B cell (primary cell): ENCODE data around the gene LPCAT1. TPM values are rescaled to one million over a fixed set of nuclear protein-coding genes. Genes with fewer than 3 reads are reported as not detected.
"Not testable (repeated sequence)": the region's sequence is repeated elsewhere in the genome, so short reads cannot be mapped to it uniquely, and the experiment has no call there.

Experiments used
- ATAC-seq: fragments of 200-7000 bp; cut with Tn5 transposase; one replicate; pipeline ENCODE4 v1.10.0; 2021; ENCODE audit warnings: low read depth, mild to moderate bottlenecking, moderate number of reproducible peaks, moderate library complexity
- CTCF ChIA-PET: fragments of 350-600 bp; sonication (Branson Sonifier 250); formaldehyde crosslinking; loops from one replicate; lab custom pipeline; 2021; ENCODE audit warnings: antibody characterized with exemption, inconsistent platforms; lab: Charles Lee
- POLR2A ChIA-PET: fragments of 350-600 bp; sonication (Branson Sonifier 250); formaldehyde crosslinking; loops from one replicate; lab custom pipeline; 2021; ENCODE audit warnings: antibody characterized with exemption; lab: Charles Lee
- DNase-seq: peaks from one replicate; pipeline ENCODE4 v3.0.0; 2013
- H2AFZ ChIP-seq: 2 replicates; pipeline ENCODE4 v1.6.1; 2012; ENCODE audit warnings: mild to moderate bottlenecking, low read depth, low read length; ENCODE audit not compliant: insufficient read depth, poor library complexity, severe bottlenecking
- H3K27ac ChIP-seq, 2 donors: 1 replicate in 1 of 2; 2 replicates in 1 of 2; pipeline ENCODE4 v1.5.1; 2012 to 2013; ENCODE audit warnings: low read length in 2 of 2, mild to moderate bottlenecking in 2 of 2, moderate library complexity in 1 of 2
- H3K27me3 ChIP-seq, 4 experiments: fragments of 200-600 bp in 1 of 4; sonication (generic) in 1 of 4; replicated peaks in 1 of 4; 1 replicate in 2 of 4; 2 replicates in 2 of 4; pipeline versions ENCODE4 v1.6.1 to v1.7.0; 2013 to 2016; ENCODE audit warnings: low read length in 3 of 4, mild to moderate bottlenecking in 2 of 4, mixed read lengths in 1 of 4, moderate library complexity in 1 of 4; ENCODE audit not compliant: insufficient read depth in 4 of 4, control insufficient read depth in 3 of 4; ENCODE audit errors: control extremely low read depth in 1 of 4
- H3K36me3 ChIP-seq, 2 experiments: replicated peaks in 1 of 2; 1 replicate in 1 of 2; 2 replicates in 1 of 2; pipeline versions ENCODE4 v1.6.1 to v1.7.1; 2013; ENCODE audit warnings: low read length in 1 of 2; ENCODE audit not compliant: insufficient read depth in 2 of 2, control insufficient read depth in 1 of 2; ENCODE audit errors: control extremely low read depth in 1 of 2, extremely low read depth in 1 of 2
- H3K4me1 ChIP-seq, 2 donors: fragments of 200-600 bp in 1 of 2; sonication (generic) in 1 of 2; 1 replicate in 1 of 2; 2 replicates in 1 of 2; pipeline versions ENCODE4 v1.5.1 to v1.6.1; 2013 to 2017; ENCODE audit warnings: low read length in 2 of 2; ENCODE audit not compliant: control insufficient read depth in 2 of 2, insufficient read depth in 2 of 2
- H3K4me2 ChIP-seq: replicated peaks from 2 replicates; pipeline ENCODE3; 2012; ENCODE audit warnings: mild to moderate bottlenecking, low read depth, low read length; ENCODE audit not compliant: poor library complexity, severe bottlenecking
- H3K4me3 ChIP-seq, 5 experiments: fragments of 200-600 bp in 1 of 5; sonication (generic) in 1 of 5; 1 replicate in 3 of 5; 2 replicates in 2 of 5; pipeline versions ENCODE4 v1.5.1 to v1.7.0; 2011 to 2016; ENCODE audit warnings: low read length in 4 of 5, mild to moderate bottlenecking in 4 of 5, low read depth in 2 of 5, control low read depth in 1 of 5, moderate library complexity in 1 of 5; ENCODE audit not compliant: insufficient read depth in 1 of 5; ENCODE audit errors: control extremely low read depth in 1 of 5, extremely low read depth in 1 of 5
- H3K79me2 ChIP-seq: fragments of 200-600 bp; sonication (generic); one replicate; pipeline ENCODE4 v1.6.0; 2016; ENCODE audit warnings: low read length; ENCODE audit not compliant: control insufficient read depth, insufficient read depth
- H3K9ac ChIP-seq: fragments of 200-600 bp; sonication (generic); 2 replicates; pipeline ENCODE4 v1.6.1; 2017; ENCODE audit warnings: mild to moderate bottlenecking, low read length, moderate library complexity
- H3K9me3 ChIP-seq, 3 donors: one replicate each; pipeline versions ENCODE4 v1.6.1 to v1.7.1; 2013; ENCODE audit warnings: low read length in 2 of 3; ENCODE audit not compliant: control insufficient read depth in 2 of 3, insufficient read depth in 1 of 3; ENCODE audit errors: control extremely low read depth in 1 of 3
- H4K20me1 ChIP-seq: 2 replicates; pipeline ENCODE4 v1.6.0; 2012; ENCODE audit warnings: mild to moderate bottlenecking, low read length; ENCODE audit not compliant: insufficient read depth, control insufficient read depth, poor library complexity, severe bottlenecking
- H3K27ac Mint-ChIP-seq: one replicate; pipeline ENCODE4 v1.8.0; 2021; ENCODE audit warnings: mixed read lengths
- H3K27me3 Mint-ChIP-seq: one replicate; pipeline ENCODE4 v1.8.0; 2021; ENCODE audit warnings: mixed read lengths
- H3K4me1 Mint-ChIP-seq: one replicate; pipeline ENCODE4 v1.8.0; 2021; ENCODE audit warnings: mixed read lengths
- H3K4me3 Mint-ChIP-seq: one replicate; pipeline ENCODE4 v1.8.0; 2021; ENCODE audit warnings: mixed read lengths
- H3K9me3 Mint-ChIP-seq: one replicate; pipeline ENCODE4 v1.8.0; 2022; ENCODE audit warnings: mixed read lengths; ENCODE audit not compliant: insufficient read depth
- WGBS: methylation state at CpG from one replicate; pipeline ENCODE4 v1.1.5; 2013; ENCODE audit warnings: missing lambda C conversion rate; ENCODE audit not compliant: insufficient coverage; 5-methylcytosine and 5-hydroxymethylcytosine counted together
- intact Hi-C: fragments of 100-400 bp; cut with micrococcal nuclease; formaldehyde crosslinking; loops from one replicate; pipeline ENCODE4 v1.10.0; 2022
- polyA plus RNA-seq: library from polyadenylated mRNA; depleted of rRNA; stranded (reverse); fragments of >200 nt; gene quantifications from 2 replicates; pipeline ENCODE4 v1.2.3, GENCODE V29; 2012
- total RNA-seq, 2 donors: library from RNA; stranded (reverse); fragments of 120-200 nt in 1 of 2; gene quantifications; 1 replicate in 1 of 2; 2 replicates in 1 of 2; pipeline versions ENCODE4 v1.2.3 to v1.2.4, GENCODE V29; 2013 to 2022
- TF ChIP-seq, protein P1 (sequence below): fragments of 200-600 bp; IDR thresholded peaks from one replicate; pipeline ENCODE4 v1.8.0; 2022; ENCODE audit warnings: antibody characterized with exemption, mild to moderate bottlenecking

Gene LPCAT1
- total and polyA plus RNA-seq, 2 donors (not counting 1 experiment from before 2014, with no cell fraction given) = 94.8 to 159 TPM

GRCh38 chr5:1514819-1515310, 8.9 kb downstream of the LPCAT1 start:
- intact Hi-C loops, ATAC-seq: not testable (repeated sequence)

GRCh38 chr5:1514027-1514818, 9.5 kb downstream of the LPCAT1 start:
- Histone ChIP-seq H3K27ac (no peak overlapping the region), H3K4me2 (no peak overlapping the region), H3K4me1 (peaks cover 17 to 38% of the 10 kb centered on the region in 2 donors), H3K4me3 (no peak overlapping the region), H3K27me3 (no peaks in the 10 kb centered on the region), H3K36me3 (peaks cover 0 to 73% of the 10 kb centered on the region in 2 experiments), H3K79me2 (peaks cover 100% of the 10 kb centered on the region), H3K9me3 (no peaks in the 10 kb centered on the region), H3K9ac (no peak overlapping the region), H4K20me1 (peaks cover 80% of the 10 kb centered on the region), H2AFZ (no peak overlapping the region)
- peak; percentile 4 for DNase-seq
- Mint-ChIP-seq H3K9me3 (no peaks in the 10 kb centered on the region), H3K4me3 (no peak overlapping the region), H3K27me3 (no peaks in the 10 kb centered on the region), H3K4me1 (peaks cover 43% of the 10 kb centered on the region), H3K27ac (no peak overlapping the region)
- WGBS = 93% methylated on average over 30 of the region's 30 CpGs
- ATAC-seq = no peak
- ChIA-PET POLR2A (interaction anchor here (0.5 kb wide), 1 partner anchor 137 kb away, joined by 10 read pairs; no protein-coding TSS in a partner anchor), CTCF (interaction anchor here (0.9 kb wide), 1 partner anchor 10 kb away, joined by 3 read pairs; no protein-coding TSS in a partner anchor)
- TF ChIP-seq, protein P1, sequence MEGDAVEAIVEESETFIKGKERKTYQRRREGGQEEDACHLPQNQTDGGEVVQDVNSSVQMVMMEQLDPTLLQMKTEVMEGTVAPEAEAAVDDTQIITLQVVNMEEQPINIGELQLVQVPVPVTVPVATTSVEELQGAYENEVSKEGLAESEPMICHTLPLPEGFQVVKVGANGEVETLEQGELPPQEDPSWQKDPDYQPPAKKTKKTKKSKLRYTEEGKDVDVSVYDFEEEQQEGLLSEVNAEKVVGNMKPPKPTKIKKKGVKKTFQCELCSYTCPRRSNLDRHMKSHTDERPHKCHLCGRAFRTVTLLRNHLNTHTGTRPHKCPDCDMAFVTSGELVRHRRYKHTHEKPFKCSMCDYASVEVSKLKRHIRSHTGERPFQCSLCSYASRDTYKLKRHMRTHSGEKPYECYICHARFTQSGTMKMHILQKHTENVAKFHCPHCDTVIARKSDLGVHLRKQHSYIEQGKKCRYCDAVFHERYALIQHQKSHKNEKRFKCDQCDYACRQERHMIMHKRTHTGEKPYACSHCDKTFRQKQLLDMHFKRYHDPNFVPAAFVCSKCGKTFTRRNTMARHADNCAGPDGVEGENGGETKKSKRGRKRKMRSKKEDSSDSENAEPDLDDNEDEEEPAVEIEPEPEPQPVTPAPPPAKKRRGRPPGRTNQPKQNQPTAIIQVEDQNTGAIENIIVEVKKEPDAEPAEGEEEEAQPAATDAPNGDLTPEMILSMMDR = no peak
- intact Hi-C loops = no loop called here

More at GRCh38 chr5:1514819-1515310, 8.9 kb downstream of the LPCAT1 start:
- H3K27ac ChIP-seq, H3K4me3 Mint-ChIP-seq, POLR2A ChIA-PET, DNase-seq, H3K4me2 ChIP-seq, H3K9ac ChIP-seq, H3K9me3 ChIP-seq, H3K27ac Mint-ChIP-seq, H3K4me3 ChIP-seq, H2AFZ ChIP-seq, H3K9me3 Mint-ChIP-seq, H3K27me3 Mint-ChIP-seq, CTCF ChIA-PET, H3K27me3 ChIP-seq: not testable (repeated sequence)
- Histone ChIP-seq H3K79me2 (peaks cover 100% of the 10 kb centered on the region), H3K36me3 (peaks cover 0 to 77% of the 10 kb centered on the region in 2 experiments), H4K20me1 (peaks cover 86% of the 10 kb centered on the region), H3K4me1 (peaks cover 17 to 38% of the 10 kb centered on the region in 2 donors)
- H3K4me1 Mint-ChIP-seq = peaks cover 42% of the 10 kb centered on the region
- WGBS = 97% methylated on average over 9 of the region's 11 CpGs
